BE2C (cell line): ENCODE results near the gene GPLD1.

Experiments
- DNase-seq: peaks from one replicate; pipeline ENCODE4 v3.0.0-alpha.2; 2020
- H3K27me3 ChIP-seq: fragments of 250-450 bp; sonication (Bioruptor Pico); 2 replicates; pipeline ENCODE4 v1.5.1; 2020; ENCODE audit warnings: mild to moderate bottlenecking
- H3K36me3 ChIP-seq: fragments of 250-450 bp; sonication (Bioruptor Pico); 2 replicates; pipeline ENCODE4 v1.5.1; 2020; ENCODE audit warnings: mild to moderate bottlenecking
- H3K4me1 ChIP-seq: fragments of 250-450 bp; sonication (Bioruptor Pico); 2 replicates; pipeline ENCODE4 v1.5.1; 2020
- H3K4me3 ChIP-seq: 2 replicates; pipeline ENCODE4 v1.5.1; 2011; ENCODE audit warnings: low read depth, low read length
- H3K9me3 ChIP-seq: fragments of 250-450 bp; sonication (Bioruptor Pico); 2 replicates; pipeline ENCODE4 v1.5.1; 2020
- TF ChIP-seq, protein P1 (sequence below): IDR thresholded peaks from 2 replicates; pipeline ENCODE4 v1.5.1; 2012; ENCODE audit warnings: mild to moderate bottlenecking, low read depth, low read length

GPLD1 gene

DNA sequence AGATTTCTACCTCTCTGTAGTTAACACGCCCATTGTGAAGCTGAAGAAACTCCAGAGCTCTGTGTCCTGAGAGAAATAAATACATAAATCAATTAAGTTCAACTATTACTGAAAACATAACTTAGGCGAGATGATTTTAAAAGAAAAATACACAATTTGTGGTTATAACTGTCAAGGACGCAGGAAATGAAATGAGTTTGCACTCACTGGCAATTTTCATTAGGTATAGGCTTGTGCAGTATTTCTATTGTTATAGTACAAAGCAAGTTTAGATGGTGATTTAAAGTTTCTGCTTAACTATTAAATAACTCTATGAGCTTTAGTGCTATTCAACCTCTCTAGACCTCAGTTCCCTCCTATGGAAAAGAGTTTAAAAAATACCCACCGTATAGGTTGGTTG is 3.3 kb downstream of the GPLD1 start:
- Histone ChIP-seq H3K4me3 (no peak overlapping the region), H3K27me3 (no peaks in the 10 kb centered on the region), H3K9me3 (no peaks in the 10 kb centered on the region), H3K4me1 (no peaks in the 10 kb centered on the region), H3K36me3 (no peaks in the 10 kb centered on the region)
- DNase-seq = no peak
- TF ChIP-seq, protein P1, sequence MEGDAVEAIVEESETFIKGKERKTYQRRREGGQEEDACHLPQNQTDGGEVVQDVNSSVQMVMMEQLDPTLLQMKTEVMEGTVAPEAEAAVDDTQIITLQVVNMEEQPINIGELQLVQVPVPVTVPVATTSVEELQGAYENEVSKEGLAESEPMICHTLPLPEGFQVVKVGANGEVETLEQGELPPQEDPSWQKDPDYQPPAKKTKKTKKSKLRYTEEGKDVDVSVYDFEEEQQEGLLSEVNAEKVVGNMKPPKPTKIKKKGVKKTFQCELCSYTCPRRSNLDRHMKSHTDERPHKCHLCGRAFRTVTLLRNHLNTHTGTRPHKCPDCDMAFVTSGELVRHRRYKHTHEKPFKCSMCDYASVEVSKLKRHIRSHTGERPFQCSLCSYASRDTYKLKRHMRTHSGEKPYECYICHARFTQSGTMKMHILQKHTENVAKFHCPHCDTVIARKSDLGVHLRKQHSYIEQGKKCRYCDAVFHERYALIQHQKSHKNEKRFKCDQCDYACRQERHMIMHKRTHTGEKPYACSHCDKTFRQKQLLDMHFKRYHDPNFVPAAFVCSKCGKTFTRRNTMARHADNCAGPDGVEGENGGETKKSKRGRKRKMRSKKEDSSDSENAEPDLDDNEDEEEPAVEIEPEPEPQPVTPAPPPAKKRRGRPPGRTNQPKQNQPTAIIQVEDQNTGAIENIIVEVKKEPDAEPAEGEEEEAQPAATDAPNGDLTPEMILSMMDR = no peak

DNA sequence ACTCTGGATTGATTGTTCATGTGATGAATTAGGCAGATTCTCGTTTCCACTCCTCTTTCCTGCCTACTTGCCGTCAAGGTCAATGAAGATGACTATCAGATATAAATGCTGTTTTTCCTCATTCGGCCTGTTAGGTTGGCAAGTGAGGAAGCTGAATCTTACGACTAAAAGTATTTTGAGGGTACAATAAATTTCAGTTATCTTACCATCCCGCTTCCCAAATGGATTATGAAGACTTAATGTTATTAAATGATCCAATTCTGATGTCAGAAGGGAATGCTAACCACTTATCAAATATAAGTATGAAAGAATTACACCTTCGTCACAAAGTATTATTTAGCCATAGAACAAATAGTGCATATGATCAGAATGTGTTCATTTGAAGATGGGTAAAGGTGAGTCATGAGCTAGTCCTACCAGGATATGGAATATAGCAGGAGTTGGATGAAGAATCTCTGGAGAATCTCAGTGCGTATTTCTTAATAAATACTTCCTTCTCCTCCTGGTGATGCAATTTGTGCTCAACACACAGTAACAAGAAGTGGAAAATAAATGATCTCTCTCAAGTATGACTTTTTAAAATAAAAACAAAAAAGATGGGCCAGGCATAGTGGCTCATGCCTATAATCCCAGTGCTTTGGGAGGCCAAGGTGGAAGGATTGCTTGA is 4.6 kb downstream of the GPLD1 start:
- no peak for DNase-seq
- Histone ChIP-seq H3K4me1 (no peaks in the 10 kb centered on the region), H3K4me3 (no peak overlapping the region), H3K27me3 (no peaks in the 10 kb centered on the region), H3K9me3 (no peaks in the 10 kb centered on the region), H3K36me3 (no peaks in the 10 kb centered on the region)
- TF ChIP-seq, protein P1 = no peak

DNA sequence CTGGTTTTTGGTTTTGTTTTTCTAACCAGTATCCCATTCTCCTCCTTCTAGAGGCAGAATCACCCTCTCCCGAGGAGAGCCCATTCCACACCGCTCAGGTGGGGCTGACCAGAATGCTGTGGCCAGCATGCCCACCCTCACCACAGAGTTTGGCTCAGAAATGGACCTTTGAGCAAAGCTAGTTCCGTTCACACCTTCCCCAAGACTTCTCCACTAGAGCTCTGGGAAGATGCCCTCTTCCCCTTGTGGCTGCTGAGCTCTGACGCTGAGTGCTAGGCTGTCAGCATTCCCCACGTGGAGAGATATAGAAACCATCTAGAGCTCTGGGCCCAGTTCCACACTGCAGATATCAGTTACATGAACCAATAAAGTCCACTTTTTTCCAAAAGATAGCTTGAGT is 7.9 kb downstream of the GPLD1 start:
- no peaks in the 10 kb centered on the region for H3K9me3 ChIP-seq
- TF ChIP-seq, protein P1 = no peak
- no peak for DNase-seq

DNA sequence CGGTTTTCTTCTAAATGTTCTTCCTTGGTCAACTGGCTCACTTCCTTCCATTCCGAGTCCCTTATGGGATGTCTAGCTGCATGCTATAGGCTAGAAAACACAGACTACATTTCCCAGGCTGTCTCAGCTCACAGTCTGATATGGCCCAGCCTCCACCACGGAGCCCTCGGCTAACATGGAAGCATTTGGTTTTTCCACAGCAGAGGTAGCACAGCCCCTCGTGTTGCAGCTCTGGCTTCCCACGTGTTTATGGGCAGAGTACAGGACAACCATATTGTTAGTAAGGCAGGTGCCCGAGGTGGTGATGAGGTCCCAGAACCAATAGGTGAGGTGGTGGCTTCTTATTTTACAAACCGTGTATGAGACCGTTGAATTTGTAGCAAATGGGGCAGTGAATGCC is 8.7 kb downstream of the GPLD1 start:
- TF ChIP-seq, protein P1 = no peak
- DNase-seq = no peak
- Histone ChIP-seq H3K9me3 (no peaks in the 10 kb centered on the region), H3K36me3 (no peaks in the 10 kb centered on the region), H3K4me3 (no peak overlapping the region), H3K4me1 (no peaks in the 10 kb centered on the region), H3K27me3 (no peaks in the 10 kb centered on the region)

More for the DNA sequence above, 7.9 kb downstream of the GPLD1 start:
- H3K4me3 ChIP-seq = no peak overlapping the region
- no peaks in the 10 kb centered on the region for H3K36me3 ChIP-seq
- H3K4me1 ChIP-seq = no peaks in the 10 kb centered on the region
- no peaks in the 10 kb centered on the region for H3K27me3 ChIP-seq

DNA sequence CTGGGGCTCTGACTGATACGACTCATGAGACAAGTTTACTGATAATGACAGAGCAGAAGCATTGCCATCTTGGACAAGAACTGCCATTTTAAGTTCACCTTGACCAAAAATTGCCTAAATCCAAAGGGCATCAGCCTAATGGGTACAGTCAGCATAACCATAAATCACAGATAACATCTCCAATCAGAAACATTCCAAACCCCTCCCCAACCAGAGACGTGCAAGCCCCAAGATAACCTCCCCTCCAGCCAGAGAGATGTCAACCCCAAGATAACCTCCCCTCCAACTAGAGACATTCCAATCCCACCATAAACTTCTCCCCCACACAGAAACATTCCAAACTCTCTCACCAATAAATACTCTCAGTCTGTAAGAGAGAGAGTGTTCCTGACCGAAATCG is 10.5 kb downstream of the GPLD1 start:
- Histone ChIP-seq H3K36me3 (no peaks in the 10 kb centered on the region), H3K4me3 (no peak overlapping the region)
- TF ChIP-seq, protein P1 = no peak

DNA sequence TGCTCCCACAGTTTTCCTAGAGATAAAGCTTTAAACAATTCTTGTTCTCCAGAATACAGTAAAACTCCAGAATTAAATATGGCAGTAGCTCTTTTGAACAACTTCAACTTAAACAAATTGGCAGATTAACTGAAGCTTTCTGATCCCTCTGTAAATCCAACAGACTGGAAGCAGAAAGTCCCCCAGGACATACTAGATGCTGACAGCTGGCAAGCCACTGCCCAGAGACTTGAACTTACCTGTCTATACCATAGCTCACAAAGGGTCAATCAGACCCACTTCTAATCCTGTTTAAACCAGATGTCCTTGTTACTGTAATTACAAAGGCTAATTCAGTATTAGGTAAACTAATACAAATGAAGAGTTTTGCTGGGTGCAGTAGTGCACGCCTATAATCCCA is 12.3 kb downstream of the GPLD1 start:
- Histone ChIP-seq H3K9me3 (no peaks in the 10 kb centered on the region), H3K36me3 (no peaks in the 10 kb centered on the region), H3K4me1 (no peaks in the 10 kb centered on the region), H3K4me3 (no peak overlapping the region), H3K27me3 (no peaks in the 10 kb centered on the region)
- no peak for DNase-seq
- TF ChIP-seq, protein P1 = no peak

More for the DNA sequence above, 10.5 kb downstream of the GPLD1 start:
- Histone ChIP-seq H3K4me1 (no peaks in the 10 kb centered on the region), H3K27me3 (no peaks in the 10 kb centered on the region), H3K9me3 (no peaks in the 10 kb centered on the region)
- no peak for DNase-seq
